IPS-18c (cell line): Measurements from ENCODE around the gene COL16A1.

ENCODE experiments used
- H3K4me3 ChIP-seq: 2 replicates; pipeline ENCODE4 v1.7.0; 2013; ENCODE audit warnings: low read depth, mild to moderate bottlenecking, low read length, moderate library complexity; ENCODE audit not compliant: insufficient read depth
- H3K9me3 ChIP-seq: one replicate; pipeline ENCODE4 v1.6.1; 2013; ENCODE audit warnings: mild to moderate bottlenecking, low read length, moderate library complexity; ENCODE audit not compliant: control insufficient read depth, insufficient read depth

The COL16A1 gene

DNA sequence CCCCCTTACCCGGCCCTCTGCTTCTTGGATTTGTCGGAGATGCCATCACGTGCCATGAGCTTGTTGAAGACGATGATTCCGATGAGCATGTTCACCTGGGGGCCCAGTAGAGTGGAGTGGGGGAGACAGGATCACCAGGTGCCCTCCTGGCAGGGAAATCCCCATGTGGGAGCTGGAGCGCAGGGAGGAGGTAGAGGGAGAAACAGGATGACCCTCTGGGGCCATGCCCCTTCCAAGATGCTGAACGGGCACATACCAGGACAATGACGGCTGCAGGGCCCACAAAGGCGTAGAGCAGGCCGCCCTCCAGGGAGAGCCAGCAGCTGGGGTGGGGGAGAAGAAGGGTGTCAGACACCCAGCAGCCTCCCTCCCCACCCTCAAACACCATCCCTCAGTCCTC lies 31.8 kb upstream of the COL16A1 start:
- H3K9me3 ChIP-seq = no peaks in the 10 kb centered on the region
- no peak overlapping the region for H3K4me3 ChIP-seq

DNA sequence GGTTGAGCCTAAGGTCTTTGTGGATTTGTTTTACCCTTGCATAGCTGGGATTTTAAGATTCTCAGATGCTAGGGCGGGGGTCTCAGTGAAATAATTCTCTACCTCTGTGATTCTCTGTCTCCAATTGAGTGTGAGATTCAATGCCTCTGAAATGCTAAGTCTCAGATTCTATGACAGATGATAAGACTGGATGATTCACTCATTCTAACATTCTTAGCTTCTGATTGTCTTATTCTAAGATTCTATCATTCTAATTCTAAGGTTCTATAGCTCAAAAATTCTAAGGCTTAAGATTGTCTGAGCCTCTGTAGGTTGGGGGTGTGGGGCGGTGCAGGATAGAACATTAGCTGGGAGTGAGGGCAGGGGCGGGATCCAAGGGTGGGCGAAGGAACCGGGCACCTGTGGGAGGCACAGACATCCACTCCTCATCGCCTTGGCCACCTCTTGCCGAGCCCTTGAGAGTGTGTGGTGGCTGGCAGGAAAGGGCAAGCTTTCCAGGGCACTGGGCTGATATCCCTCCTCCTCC lies 30.8 kb upstream of the COL16A1 start:
- no peaks in the 10 kb centered on the region for H3K9me3 ChIP-seq
- H3K4me3 ChIP-seq = no peak overlapping the region

DNA sequence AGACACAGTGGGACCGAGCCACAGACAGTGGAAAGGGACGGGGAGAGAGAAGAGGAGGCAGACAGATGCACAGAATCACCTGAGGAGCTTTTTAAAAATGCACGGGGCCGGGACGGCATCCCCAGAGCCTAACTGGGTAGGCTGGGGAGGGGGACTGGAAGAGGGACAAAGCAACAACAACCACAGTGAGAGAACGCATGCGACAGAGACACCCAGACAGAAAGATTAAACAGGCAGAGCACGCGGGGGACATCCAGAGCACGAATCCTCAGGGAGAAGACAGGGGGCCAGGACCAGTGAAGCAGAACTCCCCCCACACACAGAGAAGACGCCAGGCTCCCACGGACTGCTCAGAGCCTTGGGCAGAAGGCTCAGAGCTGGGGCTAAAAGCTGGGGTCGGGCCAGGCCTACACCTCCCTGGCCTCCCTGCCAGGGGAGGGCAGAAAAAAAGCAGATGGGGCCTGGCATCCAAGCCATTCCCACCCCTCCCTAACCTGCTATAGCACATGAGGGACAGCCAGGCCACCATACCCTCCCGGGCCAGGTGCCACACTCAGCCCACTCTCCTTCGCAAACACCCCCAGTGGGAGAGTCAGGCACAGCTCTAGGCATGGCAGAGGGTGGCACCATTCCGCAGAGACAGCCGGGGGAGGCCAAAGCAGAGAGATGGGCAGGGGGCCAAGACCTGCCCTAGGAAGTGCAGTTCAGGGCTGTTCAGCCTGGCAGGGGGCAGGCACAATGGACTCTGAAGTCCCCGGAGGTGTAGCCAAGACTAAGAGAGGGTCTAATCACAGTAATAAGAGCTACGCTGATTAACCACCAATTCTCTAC lies 29.8 kb upstream of the COL16A1 start:
- no peak overlapping the region for H3K4me3 ChIP-seq
- H3K9me3 ChIP-seq = no peaks in the 10 kb centered on the region

DNA sequence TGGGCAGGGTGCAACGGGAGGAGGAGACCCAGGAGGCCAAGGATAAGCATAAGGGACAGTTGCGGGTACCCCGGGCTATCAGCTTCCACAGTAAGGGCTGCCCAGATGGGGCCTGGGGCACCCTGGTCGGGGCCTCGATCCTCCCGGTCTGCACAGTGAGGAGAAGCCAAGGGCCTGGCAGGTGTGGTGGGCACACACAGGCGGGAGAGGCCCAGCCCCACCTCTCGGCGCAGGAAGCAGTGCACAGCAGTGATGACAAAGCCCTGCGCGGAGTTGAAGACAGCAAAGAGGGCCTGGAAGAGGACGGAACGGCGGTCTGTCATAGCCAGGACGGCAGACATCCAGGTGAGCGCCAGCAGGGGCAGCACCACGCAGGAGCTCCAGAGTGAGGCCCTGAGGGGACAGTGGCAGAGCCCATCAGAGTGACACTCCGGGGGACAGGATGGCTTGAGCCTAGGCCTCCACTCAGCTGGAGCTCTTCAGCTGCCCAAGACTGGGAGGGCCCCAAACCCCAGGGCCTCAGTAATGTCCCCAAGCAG lies 29.0 kb upstream of the COL16A1 start:
- Histone ChIP-seq H3K4me3 (no peak overlapping the region), H3K9me3 (no peaks in the 10 kb centered on the region)

DNA sequence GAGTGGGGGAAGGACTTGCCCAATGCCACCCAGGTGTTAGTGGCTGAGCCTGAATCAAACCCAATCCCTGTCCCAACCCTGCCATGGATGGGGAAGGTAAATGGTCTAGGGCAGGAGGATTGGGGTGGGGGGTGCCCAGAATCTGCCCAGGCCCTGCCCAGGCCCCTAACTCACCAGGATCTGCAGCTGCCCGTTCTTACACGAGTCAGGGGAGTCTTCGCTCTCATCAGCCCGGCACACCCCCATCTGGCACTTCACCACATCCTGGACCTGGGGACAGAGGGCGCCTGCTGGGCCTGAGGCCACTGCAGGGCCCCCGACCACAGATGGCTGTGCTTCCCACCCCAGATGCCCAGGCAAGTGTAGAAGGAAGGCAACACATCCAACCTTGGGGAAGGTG lies 28.5 kb upstream of the COL16A1 start:
- Histone ChIP-seq H3K4me3 (no peak overlapping the region), H3K9me3 (no peaks in the 10 kb centered on the region)

DNA sequence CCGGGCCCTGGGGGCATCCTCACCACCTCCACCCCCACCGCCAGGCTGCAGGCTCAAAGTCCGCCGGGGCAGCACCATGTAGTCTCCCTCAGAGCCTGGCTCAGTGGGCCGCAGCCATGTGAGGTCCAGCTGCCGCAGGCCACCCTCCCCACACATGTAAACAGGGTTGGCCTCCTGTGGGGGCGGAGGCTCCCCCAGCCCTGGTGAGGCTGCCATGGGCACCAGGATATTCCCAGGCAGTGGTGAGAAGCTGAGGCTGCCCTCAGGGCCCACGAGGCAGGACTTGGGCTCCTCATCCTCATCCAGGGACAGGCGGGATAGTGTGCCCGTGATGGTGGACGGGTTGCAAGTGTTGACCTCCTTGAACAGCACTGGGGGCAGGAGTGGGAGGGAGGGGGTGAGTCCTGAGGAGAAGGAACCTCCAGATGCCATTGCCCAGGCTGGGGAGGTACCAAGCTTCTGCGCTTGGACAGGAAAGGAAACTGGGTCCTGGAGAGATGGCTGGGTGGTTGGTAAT lies 27.3 kb upstream of the COL16A1 start:
- H3K9me3 ChIP-seq = no peaks in the 10 kb centered on the region
- H3K4me3 ChIP-seq = no peak overlapping the region

DNA sequence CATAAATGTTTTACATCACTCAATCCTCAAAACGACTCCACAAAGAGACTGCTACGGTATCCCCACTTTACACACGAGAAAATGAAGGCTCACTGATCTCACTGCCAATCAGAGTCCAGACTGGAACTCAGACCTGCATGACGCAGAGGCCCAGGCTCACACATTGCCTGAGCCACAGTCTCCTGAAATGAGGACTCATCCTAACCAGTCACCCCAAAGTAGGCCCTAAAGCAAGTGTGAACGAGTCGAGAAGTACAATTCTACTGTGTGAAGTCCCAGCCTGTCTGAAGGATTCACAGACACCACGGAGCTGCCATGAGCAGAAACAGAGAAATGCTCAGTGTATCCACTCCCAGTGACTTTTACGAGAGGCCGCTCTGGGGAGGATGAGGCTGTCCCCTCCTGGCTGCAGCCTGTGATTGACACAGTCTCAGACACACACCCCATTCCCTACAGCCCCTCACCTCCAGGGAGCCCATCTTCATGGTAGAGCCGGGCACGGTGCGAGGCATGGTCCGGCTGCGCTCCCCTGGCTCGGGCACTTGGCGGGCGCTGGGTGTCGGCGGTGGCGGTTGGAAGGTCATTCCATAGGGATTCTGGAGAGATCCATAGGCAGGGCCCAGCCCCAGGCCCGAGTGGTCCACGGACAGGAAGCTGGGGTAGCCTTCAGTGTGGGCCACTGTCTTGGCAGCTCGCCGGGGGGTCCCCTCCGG lies 26.7 kb upstream of the COL16A1 start:
- H3K4me3 ChIP-seq = no peak overlapping the region
- H3K9me3 ChIP-seq = no peaks in the 10 kb centered on the region

DNA sequence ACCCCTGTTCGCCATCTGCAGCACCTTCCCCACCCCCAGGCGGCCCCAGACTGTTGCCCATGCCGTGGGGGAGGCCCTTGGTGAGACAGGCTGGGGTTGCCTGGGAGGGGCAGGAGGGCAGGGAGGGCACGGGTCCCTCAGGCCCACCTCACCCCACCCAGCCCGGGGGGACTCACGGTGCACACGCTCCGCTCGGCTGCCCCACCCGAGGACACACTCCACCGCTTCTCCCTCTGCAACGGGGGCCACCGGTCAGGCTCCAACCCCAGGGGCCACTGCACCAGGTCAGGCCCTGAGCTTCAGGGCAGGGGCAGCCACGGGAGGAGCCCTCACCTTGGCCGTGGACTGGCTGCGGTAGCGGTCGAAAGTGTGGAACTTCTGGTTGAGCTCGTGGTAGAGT lies 24.0 kb upstream of the COL16A1 start:
- Histone ChIP-seq H3K9me3 (no peaks in the 10 kb centered on the region), H3K4me3 (no peak overlapping the region)

DNA sequence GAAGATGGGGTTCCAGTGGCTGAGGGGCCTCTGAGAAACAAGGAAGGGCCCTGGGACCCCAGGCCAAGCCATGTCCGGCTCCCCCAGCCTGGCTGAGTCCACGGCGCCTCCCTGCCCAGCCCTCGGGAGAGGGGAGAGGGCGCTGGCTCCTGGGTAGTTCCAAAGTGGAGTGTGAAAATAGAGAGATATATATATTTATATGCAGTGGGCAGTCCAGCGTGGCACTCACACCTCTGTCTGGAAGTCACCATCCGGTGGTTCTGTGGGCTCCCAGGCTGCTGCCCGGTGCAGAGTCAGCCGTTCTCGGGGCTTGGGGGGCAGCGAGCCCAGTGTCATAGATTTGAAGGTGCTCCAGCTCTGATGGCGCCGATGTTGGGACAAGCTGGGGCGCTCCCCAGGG lies 23.4 kb upstream of the COL16A1 start:
- Histone ChIP-seq H3K9me3 (no peaks in the 10 kb centered on the region), H3K4me3 (no peak overlapping the region)

DNA sequence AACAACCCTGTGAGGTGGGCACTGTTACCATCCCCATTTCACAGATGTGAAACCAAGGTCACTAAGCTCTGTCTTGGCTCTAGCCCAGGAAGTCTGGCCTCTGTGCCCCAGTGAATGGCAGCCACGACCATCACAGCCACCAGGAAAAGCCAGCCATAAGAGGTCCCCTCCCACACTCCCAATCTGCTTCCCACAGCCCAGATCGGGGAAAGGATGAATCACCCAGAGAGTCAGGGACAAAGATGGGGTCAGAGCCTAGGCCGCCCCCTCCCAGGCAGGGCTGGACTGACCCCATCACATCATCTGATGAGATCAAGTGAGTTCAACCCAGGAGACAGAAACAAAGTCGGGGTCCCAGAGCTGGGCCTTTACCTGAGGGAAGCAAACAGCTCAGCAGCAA lies 22.9 kb upstream of the COL16A1 start:
- Histone ChIP-seq H3K4me3 (no peak overlapping the region), H3K9me3 (no peaks in the 10 kb centered on the region)

DNA sequence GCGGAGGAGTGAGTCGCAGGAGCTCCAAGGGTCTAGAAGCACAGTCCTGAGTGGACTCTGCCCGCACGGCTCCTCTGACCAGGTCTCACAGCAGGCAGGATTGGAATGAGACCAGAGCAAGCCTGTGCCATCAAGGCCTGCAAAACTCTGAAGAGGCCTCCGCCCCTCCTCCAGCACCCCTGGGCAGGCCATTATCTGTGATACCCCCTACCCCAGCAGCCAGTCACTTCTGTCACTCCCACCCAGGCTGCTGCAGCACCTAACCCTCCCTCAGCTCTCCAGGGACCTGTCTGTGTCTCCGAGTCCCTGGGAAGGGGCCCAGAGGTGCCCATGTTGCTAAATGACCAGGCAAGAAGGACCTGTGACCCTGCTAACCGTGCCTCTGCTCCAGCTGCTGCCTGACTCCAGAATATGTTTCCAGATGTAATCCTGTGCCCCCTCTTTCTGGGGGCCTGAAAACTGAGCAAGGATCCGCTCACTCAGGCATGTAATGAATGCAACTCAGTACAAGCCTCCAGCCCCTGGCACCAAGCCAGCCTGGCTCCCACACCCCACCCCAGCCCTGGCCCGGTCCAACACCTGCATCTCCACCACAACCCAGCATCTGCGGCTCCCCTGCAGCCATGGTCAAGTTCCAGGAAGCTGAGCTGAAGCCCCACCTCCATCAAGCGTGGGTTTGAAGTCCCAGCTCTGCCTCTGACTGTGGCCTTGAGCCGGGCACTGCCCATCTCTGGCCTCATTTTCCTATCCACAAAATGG lies 22.1 kb upstream of the COL16A1 start:
- H3K9me3 ChIP-seq = no peaks in the 10 kb centered on the region
- no peak overlapping the region for H3K4me3 ChIP-seq

DNA sequence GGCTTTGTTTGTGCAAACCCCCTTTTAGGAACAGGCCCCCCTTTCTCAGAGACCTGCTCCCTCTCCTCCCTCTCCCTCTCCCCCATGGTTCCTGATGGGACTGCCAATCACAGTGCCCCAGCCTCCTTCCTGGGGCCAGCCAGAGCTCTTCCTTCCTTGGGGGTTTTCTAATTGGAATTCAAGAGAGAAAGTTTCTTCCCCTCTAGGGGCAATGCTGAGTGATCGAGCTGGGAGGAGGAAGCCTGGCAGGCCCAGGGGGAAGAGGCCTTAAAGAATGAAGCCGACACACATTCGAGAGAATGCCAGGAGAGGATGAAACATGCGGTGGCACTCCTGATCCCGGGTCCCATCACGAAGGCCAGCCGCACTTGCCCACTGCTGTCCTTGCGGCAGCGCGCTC lies 21.3 kb upstream of the COL16A1 start:
- Histone ChIP-seq H3K4me3 (no peak overlapping the region), H3K9me3 (no peaks in the 10 kb centered on the region)

DNA sequence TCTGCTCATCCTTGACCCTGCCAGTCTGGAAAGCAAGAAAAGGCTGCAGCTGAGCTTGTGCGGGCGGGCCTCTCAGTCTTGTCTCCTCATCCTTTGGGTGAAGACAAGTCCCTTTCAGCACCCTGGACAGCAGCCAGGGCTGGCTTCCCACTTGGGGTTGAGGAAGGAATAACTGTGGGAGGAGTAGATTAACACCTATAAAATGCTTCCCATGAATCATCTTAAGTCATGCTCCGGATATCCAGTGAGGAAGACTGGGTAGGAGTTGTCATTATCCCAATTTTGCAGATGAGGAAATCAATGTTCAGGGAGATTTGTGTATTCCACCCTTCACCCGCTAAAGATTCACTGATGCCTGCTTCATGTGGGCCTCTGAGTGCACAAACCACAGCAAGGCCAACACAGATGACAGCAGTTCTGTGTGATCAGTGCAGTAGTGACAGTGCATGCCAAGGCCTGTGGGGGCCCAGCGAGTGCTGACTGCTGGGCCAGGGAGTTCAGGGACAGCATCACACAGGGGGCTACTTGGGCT lies 20.1 kb upstream of the COL16A1 start:
- no peak overlapping the region for H3K4me3 ChIP-seq
- H3K9me3 ChIP-seq = no peaks in the 10 kb centered on the region

DNA sequence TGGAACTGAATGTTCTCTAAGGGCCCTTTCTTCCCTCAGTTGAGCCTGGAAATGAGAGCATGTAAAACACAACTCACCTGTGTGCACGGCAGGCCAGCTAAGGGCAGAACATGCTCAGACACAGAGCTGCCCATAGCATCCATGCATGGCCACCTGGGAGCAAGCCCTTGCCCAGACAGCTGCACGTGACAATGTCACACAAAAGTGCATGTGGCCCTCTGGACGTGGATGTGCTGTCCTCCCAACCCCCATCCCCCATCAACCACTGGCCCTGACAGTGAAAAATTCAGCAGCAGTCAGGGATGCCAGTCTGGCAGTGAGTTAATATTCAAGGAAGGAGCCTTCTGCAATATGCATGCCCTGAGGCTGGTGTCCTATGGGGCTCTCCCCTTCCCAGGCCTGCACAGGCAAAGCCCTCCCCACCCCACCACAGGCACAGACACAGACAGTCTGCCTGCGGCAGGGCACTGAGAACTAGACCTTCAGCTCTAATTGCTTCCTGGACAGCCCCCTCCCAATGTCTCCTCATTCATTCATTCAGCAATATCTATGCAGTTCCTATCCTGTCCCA lies 14.6 kb upstream of the COL16A1 start:
- peaks cover 2% of the 10 kb centered on the region for H3K9me3 ChIP-seq
- no peak overlapping the region for H3K4me3 ChIP-seq

DNA sequence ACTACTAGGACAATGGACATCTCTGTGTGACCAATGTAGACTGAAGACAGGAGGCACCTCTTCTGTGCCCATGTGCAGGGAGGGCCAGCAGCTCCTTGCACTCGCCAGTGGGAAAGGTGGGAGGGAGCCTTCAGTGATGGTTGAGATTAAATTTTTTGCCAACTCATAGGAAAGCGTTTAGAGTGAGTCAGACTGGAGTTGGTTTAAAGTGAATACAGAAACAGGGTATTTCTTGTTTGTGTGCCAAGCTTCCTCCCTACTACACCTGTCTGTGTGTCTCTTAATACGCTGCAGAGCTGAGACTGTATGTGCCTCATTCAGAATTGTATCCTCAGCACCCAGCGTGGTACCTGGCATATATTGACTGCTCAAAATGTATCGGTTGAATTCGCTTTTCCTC lies 13.5 kb upstream of the COL16A1 start:
- H3K4me3 ChIP-seq = no peak overlapping the region
- peaks cover 2% of the 10 kb centered on the region for H3K9me3 ChIP-seq

DNA sequence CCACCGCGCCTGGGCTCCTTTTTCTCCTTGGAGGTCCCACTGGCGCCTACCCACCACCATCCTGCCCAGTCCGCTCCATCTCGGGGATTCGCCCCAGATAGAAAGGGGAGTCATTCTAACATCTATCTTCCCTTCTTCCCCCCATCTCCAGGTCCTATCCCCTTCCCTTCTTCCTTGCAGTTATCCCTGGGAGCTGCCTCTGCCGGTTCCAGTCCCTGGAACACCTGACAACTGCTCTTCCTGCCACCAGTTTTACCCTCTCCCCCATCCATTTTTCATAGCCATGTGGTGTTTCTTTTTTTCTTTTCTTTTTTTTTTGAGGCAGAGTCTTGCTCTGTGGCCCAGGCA lies 12.0 kb upstream of the COL16A1 start:
- H3K9me3 ChIP-seq = peaks cover 2% of the 10 kb centered on the region
- peak overlapping the region; percentile 43; the same call in 1 of the 2 replicates for H3K4me3 ChIP-seq
